ENCODE data around the gene CRIP2.

Gene CRIP2

GRCh38 chr14:105439710-105440553, 34.7 kb upstream of the CRIP2 start:
- H3K4me3 ChIP-seq (ENCODE audit: low read depth in 1 of 2, low read length in 1 of 2): no peak overlapping the region
- TF ChIP-seq CTCF (IDR thresholded peaks at IDR 0.05): no peak
- no peaks in the 10 kb centered on the region for H3K4me1 ChIP-seq (ENCODE audit: control insufficient read depth in 1 of 2, insufficient read depth in 1 of 2, low read depth in 1 of 2, low read length in 1 of 2)
- H3K36me3 ChIP-seq: peaks cover 8% of the 10 kb centered on the region
- H3K27me3 ChIP-seq: no peaks in the 10 kb centered on the region
- H3K9me3 ChIP-seq: no peaks in the 10 kb centered on the region
- no peak overlapping the region for H3K27ac ChIP-seq

- Histone ChIP-seq H3K27ac (no peak overlapping the region), H3K36me3 (peaks cover 8% of the 10 kb centered on the region), H3K9me3 (no peaks in the 10 kb centered on the region), H3K4me3 (ENCODE audit: low read depth in 1 of 2, low read length in 1 of 2) (no peak overlapping the region), H3K27me3 (no peaks in the 10 kb centered on the region), H3K4me1 (ENCODE audit: control insufficient read depth in 1 of 2, insufficient read depth in 1 of 2, low read depth in 1 of 2, low read length in 1 of 2) (no peaks in the 10 kb centered on the region)
- TF ChIP-seq CTCF (IDR thresholded peaks at IDR 0.05): no peak
Measured at GRCh38 chr14:105440554-105440900, 34.1 kb upstream of the CRIP2 start.

GRCh38 chr14:105440992-105441391, 33.6 kb upstream of the CRIP2 start:
- no peak overlapping the region for H3K4me3 ChIP-seq (ENCODE audit: low read depth in 1 of 2, low read length in 1 of 2)
- no peaks in the 10 kb centered on the region for H3K4me1 ChIP-seq (ENCODE audit: control insufficient read depth in 1 of 2, insufficient read depth in 1 of 2, low read depth in 1 of 2, low read length in 1 of 2)
- TF ChIP-seq CTCF (IDR thresholded peaks at IDR 0.05): no peak
- peaks cover 8% of the 10 kb centered on the region for H3K36me3 ChIP-seq
- no peak overlapping the region for H3K27ac ChIP-seq
- H3K27me3 ChIP-seq: no peaks in the 10 kb centered on the region
- no peaks in the 10 kb centered on the region for H3K9me3 ChIP-seq

GRCh38 chr14:105442125-105442524, 32.5 kb upstream of the CRIP2 start:
- Histone ChIP-seq H3K27me3 (no peaks in the 10 kb centered on the region), H3K4me1 (ENCODE audit: control insufficient read depth in 1 of 2, insufficient read depth in 1 of 2, low read depth in 1 of 2, low read length in 1 of 2) (no peaks in the 10 kb centered on the region), H3K9me3 (no peaks in the 10 kb centered on the region), H3K36me3 (peaks cover 8% of the 10 kb centered on the region), H3K27ac (no peak overlapping the region), H3K4me3 (ENCODE audit: low read depth in 1 of 2, low read length in 1 of 2) (no peak overlapping the region)
- TF ChIP-seq CTCF (IDR thresholded peaks at IDR 0.05): no peak

- no peaks in the 10 kb centered on the region for H3K9me3 ChIP-seq
- H3K4me3 ChIP-seq (ENCODE audit: low read depth in 1 of 2, low read length in 1 of 2): no peak overlapping the region
- H3K36me3 ChIP-seq: peaks cover 8% of the 10 kb centered on the region
- H3K27ac ChIP-seq: no peak overlapping the region
- H3K4me1 ChIP-seq (ENCODE audit: control insufficient read depth in 1 of 2, insufficient read depth in 1 of 2, low read depth in 1 of 2, low read length in 1 of 2): no peaks in the 10 kb centered on the region
- TF ChIP-seq CTCF (IDR thresholded peaks at IDR 0.05): no peak
- H3K27me3 ChIP-seq: no peaks in the 10 kb centered on the region
Measured at GRCh38 chr14:105442834-105443233, 31.8 kb upstream of the CRIP2 start.
